SK-N-SH (cell line): ENCODE results near the gene ERMARD. TPM values are rescaled to one million over a fixed set of nuclear protein-coding genes. Genes with fewer than 3 reads are reported as not detected.

Experiments
- CTCF ChIA-PET: fragments of 300-600, 350-600 bp; formaldehyde crosslinking; extraction: SDS; loops from one replicate; lab custom pipeline; 2021; lab: Yijun Ruan, JAX
- POLR2A ChIA-PET: fragments of 350-600 bp; sonication (Branson Sonifier 250); formaldehyde crosslinking; extraction: SDS; loops from one replicate; lab custom pipeline; 2020; ENCODE audit warnings: antibody characterized with exemption, inconsistent platforms; lab: Yijun Ruan, JAX
- DNase-seq: peaks from one replicate; pipeline ENCODE4 v3.0.0; 2012
- H2AFZ ChIP-seq: fragments of 200-600 bp; sonication (generic); 2 replicates; pipeline ENCODE4 v1.8.1; 2016; ENCODE audit warnings: antibody characterized with exemption, mild to moderate bottlenecking, low read depth
- H3F3A ChIP-seq: fragments of 200-600 bp; sonication (generic); replicated peaks from 2 replicates; pipeline ENCODE3; 2016; ENCODE audit warnings: antibody characterized with exemption, mild to moderate bottlenecking; ENCODE audit not compliant: insufficient read depth
- H3K27ac ChIP-seq, 2 experiments: fragments of 200-500 bp in 1 of 2; fragments of 200-600 bp in 1 of 2; sonication (Bioruptor generic) in 1 of 2; sonication (generic), shearing (Covaris generic) in 1 of 2; 2 replicates each; pipeline versions ENCODE4 v1.5.1 to v1.6.1; 2014 to 2016; ENCODE audit warnings: low read depth in 2 of 2, inconsistent platforms in 1 of 2, low read length in 1 of 2, mild to moderate bottlenecking in 1 of 2, mixed read lengths in 1 of 2
- H3K27me3 ChIP-seq: fragments of 200-600 bp; sonication (generic), shearing (Covaris generic); 2 replicates; pipeline ENCODE4 v1.6.1; 2016; ENCODE audit warnings: mixed run types; ENCODE audit not compliant: insufficient read depth
- H3K36me3 ChIP-seq, 2 experiments: fragments of 200-500 bp in 1 of 2; fragments of 200-600 bp in 1 of 2; sonication (Bioruptor generic) in 1 of 2; sonication (generic) in 1 of 2; replicated peaks in 1 of 2; 2 replicates each; pipeline versions ENCODE3 to v1.5.1; 2014 to 2016; ENCODE audit warnings: low read length in 1 of 2, mild to moderate bottlenecking in 1 of 2; ENCODE audit not compliant: insufficient read depth in 2 of 2, control insufficient read depth in 1 of 2
- H3K4me1 ChIP-seq, 2 experiments: fragments of 200-500 bp in 1 of 2; fragments of 200-600 bp in 1 of 2; sonication (Bioruptor generic) in 1 of 2; sonication (generic), shearing (Covaris generic) in 1 of 2; 2 replicates each; pipeline versions ENCODE4 v1.5.1 to v1.6.1; 2014 to 2016; ENCODE audit warnings: low read depth in 1 of 2, low read length in 1 of 2, mixed run types in 1 of 2; ENCODE audit not compliant: insufficient read depth in 2 of 2, control insufficient read depth in 1 of 2
- H3K4me2 ChIP-seq: fragments of 200-600 bp; sonication (generic), shearing (Covaris generic); 2 replicates; pipeline ENCODE4 v1.6.1; 2017; ENCODE audit warnings: mixed run types
- H3K4me3 ChIP-seq, 2 experiments: fragments of 200-500 bp in 1 of 2; fragments of 200-600 bp in 1 of 2; sonication (Bioruptor generic) in 1 of 2; sonication (generic), shearing (Covaris generic) in 1 of 2; 2 replicates each; pipeline versions ENCODE4 v1.5.1 to v1.8.1; 2014 to 2016; ENCODE audit warnings: low read depth in 2 of 2, inconsistent platforms in 1 of 2, low read length in 1 of 2, mild to moderate bottlenecking in 1 of 2, mixed read lengths in 1 of 2, moderate library complexity in 1 of 2
- H3K79me2 ChIP-seq: fragments of 200-600 bp; sonication (generic); 2 replicates; pipeline ENCODE4 v1.8.1; 2017; ENCODE audit warnings: mild to moderate bottlenecking; ENCODE audit not compliant: insufficient read depth
- H3K9ac ChIP-seq: fragments of 200-600 bp; sonication (generic); 2 replicates; pipeline ENCODE4 v1.6.1; 2017; ENCODE audit warnings: mixed run types
- H3K9me2 ChIP-seq: fragments of 200-600 bp; sonication (generic); 2 replicates; pipeline ENCODE4 v1.6.1; 2017; ENCODE audit warnings: mixed run types
- H3K9me3 ChIP-seq: fragments of 200-600 bp; sonication (generic); 2 replicates; pipeline ENCODE4 v1.6.1; 2017; ENCODE audit warnings: mixed run types, mild to moderate bottlenecking, moderate library complexity
- H4K20me1 ChIP-seq: fragments of 200-600 bp; sonication (generic); 2 replicates; pipeline ENCODE4 v1.6.1; 2017; ENCODE audit warnings: mild to moderate bottlenecking, mixed run types; ENCODE audit not compliant: insufficient read depth
- CHD2 ChIP-seq: fragments of 150-350 bp; IDR thresholded peaks from 2 replicates; pipeline ENCODE4 v1.6.1; 2018; ENCODE audit warnings: low read length; ENCODE audit not compliant: partially characterized antibody
- EP300 ChIP-seq, 2 experiments: IDR thresholded peaks; 2 replicates each; pipeline versions ENCODE4 v1.4.0 to v1.6.1; 2012; ENCODE audit warnings: borderline replicate concordance in 1 of 2, low read depth in 1 of 2, low read length in 1 of 2
- FOSL2 ChIP-seq: IDR thresholded peaks from 2 replicates; pipeline ENCODE4 v1.4.0; 2012; ENCODE audit warnings: low read depth, mild to moderate bottlenecking, moderate library complexity, borderline replicate concordance
- GATA2 ChIP-seq: sonication (generic); formaldehyde crosslinking; IDR thresholded peaks from 2 replicates; pipeline ENCODE4 v1.5.0; 2020; ENCODE audit warnings: mild to moderate bottlenecking, missing genetic modification reagents
- JUND ChIP-seq: IDR thresholded peaks from 2 replicates; pipeline ENCODE4 v1.4.0; 2012
- MEF2A ChIP-seq: IDR thresholded peaks from 2 replicates; pipeline ENCODE4 v1.4.0; 2012; ENCODE audit warnings: low read depth, borderline replicate concordance
- MXI1 ChIP-seq: IDR thresholded peaks from 2 replicates; pipeline ENCODE4 v1.6.1; 2012; ENCODE audit warnings: mild to moderate bottlenecking, low read depth, low read length, improper control_type of control experiment
- NFIC ChIP-seq: IDR thresholded peaks from 2 replicates; pipeline ENCODE4 v1.4.0; 2012; ENCODE audit warnings: borderline replicate concordance
- NRF1 ChIP-seq: IDR thresholded peaks from 2 replicates; pipeline ENCODE4 v1.6.1; 2012; ENCODE audit warnings: low read depth, mild to moderate bottlenecking, low read length
- RCOR1 ChIP-seq: fragments of 150-350 bp; IDR thresholded peaks from 2 replicates; pipeline ENCODE4 v1.6.1; 2017; ENCODE audit warnings: antibody characterized with exemption, low read length
- SMC3 ChIP-seq: IDR thresholded peaks from 2 replicates; pipeline ENCODE4 v1.6.1; 2012; ENCODE audit warnings: low read depth, low read length, improper control_type of control experiment
- TCF12 ChIP-seq: IDR thresholded peaks from 2 replicates; pipeline ENCODE4 v1.4.0; 2012
- USF1 ChIP-seq: IDR thresholded peaks from 2 replicates; pipeline ENCODE4 v1.4.0; 2012; ENCODE audit warnings: low read depth, borderline replicate concordance
- YY1 ChIP-seq: IDR thresholded peaks from 2 replicates; pipeline ENCODE4 v1.4.0; 2012; ENCODE audit warnings: low read depth, mild to moderate bottlenecking
- ZBTB33 ChIP-seq: IDR thresholded peaks from 2 replicates; pipeline ENCODE4 v1.4.0; 2012; ENCODE audit warnings: low read depth, borderline replicate concordance
- WGBS: methylation state at CpG from one replicate; pipeline ENCODE4 v1.1.6; 2017; ENCODE audit warnings: low lambda C conversion rate; 5-methylcytosine and 5-hydroxymethylcytosine counted together
- polyA plus RNA-seq, 3 experiments: library from polyadenylated mRNA; depleted of rRNA; stranded (reverse); fragments of >200 nt; gene quantifications; 2 replicates each; pipeline ENCODE4 v1.2.3, GENCODE V29; 2012
- TF ChIP-seq, protein P1 (sequence below): IDR thresholded peaks from 2 replicates; pipeline ENCODE4; 2012
- TF ChIP-seq, protein P2 (sequence below): fragments of 200-600 bp; sonication (generic); IDR thresholded peaks from 2 replicates; pipeline ENCODE4 v1.6.1; 2017; ENCODE audit warnings: antibody characterized with exemption, mild to moderate bottlenecking, moderate library complexity

The ERMARD gene
- polyA plus RNA-seq, 1 of the 3 experiments (the other 2 are of a cell fraction), result 43.2 TPM

- TF ChIP-seq MXI1 (no peak), JUND (peak; percentile 40; the same call in 1 of the 2 replicates), FOSL2 (peak; percentile 62; the same call in 1 of the 2 replicates), TCF12 (peak; percentile 30; the same call in 1 of the 2 replicates), RCOR1 (no peak)
- TF ChIP-seq, protein P1, sequence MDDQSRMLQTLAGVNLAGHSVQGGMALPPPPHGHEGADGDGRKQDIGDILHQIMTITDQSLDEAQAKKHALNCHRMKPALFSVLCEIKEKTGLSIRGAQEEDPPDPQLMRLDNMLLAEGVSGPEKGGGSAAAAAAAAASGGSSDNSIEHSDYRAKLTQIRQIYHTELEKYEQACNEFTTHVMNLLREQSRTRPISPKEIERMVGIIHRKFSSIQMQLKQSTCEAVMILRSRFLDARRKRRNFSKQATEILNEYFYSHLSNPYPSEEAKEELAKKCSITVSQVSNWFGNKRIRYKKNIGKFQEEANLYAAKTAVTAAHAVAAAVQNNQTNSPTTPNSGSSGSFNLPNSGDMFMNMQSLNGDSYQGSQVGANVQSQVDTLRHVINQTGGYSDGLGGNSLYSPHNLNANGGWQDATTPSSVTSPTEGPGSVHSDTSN, result 0 out of 2 replicates have a peak, but pooled peaks have one; percentile 5
- TF ChIP-seq, protein P2, sequence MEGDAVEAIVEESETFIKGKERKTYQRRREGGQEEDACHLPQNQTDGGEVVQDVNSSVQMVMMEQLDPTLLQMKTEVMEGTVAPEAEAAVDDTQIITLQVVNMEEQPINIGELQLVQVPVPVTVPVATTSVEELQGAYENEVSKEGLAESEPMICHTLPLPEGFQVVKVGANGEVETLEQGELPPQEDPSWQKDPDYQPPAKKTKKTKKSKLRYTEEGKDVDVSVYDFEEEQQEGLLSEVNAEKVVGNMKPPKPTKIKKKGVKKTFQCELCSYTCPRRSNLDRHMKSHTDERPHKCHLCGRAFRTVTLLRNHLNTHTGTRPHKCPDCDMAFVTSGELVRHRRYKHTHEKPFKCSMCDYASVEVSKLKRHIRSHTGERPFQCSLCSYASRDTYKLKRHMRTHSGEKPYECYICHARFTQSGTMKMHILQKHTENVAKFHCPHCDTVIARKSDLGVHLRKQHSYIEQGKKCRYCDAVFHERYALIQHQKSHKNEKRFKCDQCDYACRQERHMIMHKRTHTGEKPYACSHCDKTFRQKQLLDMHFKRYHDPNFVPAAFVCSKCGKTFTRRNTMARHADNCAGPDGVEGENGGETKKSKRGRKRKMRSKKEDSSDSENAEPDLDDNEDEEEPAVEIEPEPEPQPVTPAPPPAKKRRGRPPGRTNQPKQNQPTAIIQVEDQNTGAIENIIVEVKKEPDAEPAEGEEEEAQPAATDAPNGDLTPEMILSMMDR, result no peak
- ChIA-PET POLR2A (no interaction called here), CTCF (interaction anchor here (0.8 kb wide), 1 partner anchor 12 kb away, joined by 4 read pairs; the partner anchor contains the start of genes C6orf120 and WDR27)
- no peaks in the 10 kb centered on the region for H3K9me2 ChIP-seq
- peaks cover 0 to 3% of the 10 kb centered on the region in 2 experiments; a peak in 1 of 4 replicates for H3K4me1 ChIP-seq
- H3F3A ChIP-seq, result peaks cover 5% of the 10 kb centered on the region
- H3K27ac ChIP-seq, result no peak overlapping the region
- no peaks in the 10 kb centered on the region for H3K27me3 ChIP-seq
- H3K79me2 ChIP-seq, result peaks cover 28% of the 10 kb centered on the region
- H3K4me3 ChIP-seq, result no peak overlapping the region
- no peak overlapping the region for H2AFZ ChIP-seq
- H3K9ac ChIP-seq, result no peak overlapping the region
- H3K9me3 ChIP-seq, result no peaks in the 10 kb centered on the region
- H3K36me3 ChIP-seq, result peaks cover 69 to 73% of the 10 kb centered on the region in 2 experiments
- H4K20me1 ChIP-seq, result peaks cover 5% of the 10 kb centered on the region; the same call in 1 of the 2 replicates
- WGBS, result 100% methylated on average over 1 of the region's 2 CpGs
- H3K4me2 ChIP-seq, result no peak overlapping the region
- no peak for DNase-seq
These were observed 37.2 kb upstream of the ERMARD start for GRCh38 chr6:169714178-169714577.

DNA sequence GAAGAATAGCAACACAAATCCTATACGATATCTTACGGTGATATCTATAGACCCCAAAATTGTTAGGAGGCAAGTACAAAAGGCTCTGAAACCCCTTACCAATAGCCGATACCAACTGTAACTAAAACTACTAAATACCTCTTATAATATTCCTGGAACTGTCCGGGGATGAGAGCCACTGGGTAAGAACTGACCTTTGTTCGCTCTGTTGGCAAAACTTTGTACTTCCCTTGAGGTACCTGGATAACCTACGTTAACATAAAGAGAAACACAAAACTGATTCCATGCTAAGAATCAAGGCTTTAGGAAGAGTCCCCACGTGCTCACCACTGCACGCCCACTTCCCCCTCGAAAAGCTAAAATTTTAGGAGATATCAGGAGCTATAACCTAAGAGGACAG, 36.8 kb upstream of the ERMARD start:
- Histone ChIP-seq H3K9me2 (no peaks in the 10 kb centered on the region), H3K4me3 (no peak overlapping the region), H3K36me3 (peaks cover 67 to 69% of the 10 kb centered on the region in 2 experiments), H3K4me1 (peaks cover 0 to 7% of the 10 kb centered on the region in 2 experiments; a peak in 2 of 4 replicates), H3K4me2 (no peak overlapping the region), H3K9me3 (no peaks in the 10 kb centered on the region), H3K79me2 (peaks cover 32% of the 10 kb centered on the region), H3F3A (peaks cover 5% of the 10 kb centered on the region), H4K20me1 (peaks cover 9% of the 10 kb centered on the region; the same call in 1 of the 2 replicates), H3K27me3 (no peaks in the 10 kb centered on the region), H2AFZ (no peak overlapping the region), H3K9ac (no peak overlapping the region), H3K27ac (no peak overlapping the region)
- POLR2A ChIA-PET, result interaction anchor here (0.9 kb wide), 1 partner anchor 13 kb away, joined by 3 read pairs; the partner anchor contains the start of genes C6orf120 and WDR27
- WGBS, result 94% methylated on average over 9 of the region's 9 CpGs
- TF ChIP-seq EP300 (IDR thresholded peaks at IDR 0.05; ENCODE audit: borderline replicate concordance in 1 of 2, low read depth in 1 of 2, low read length in 1 of 2) (no peak), NFIC (no peak), RCOR1 (no peak), JUND (no peak), MEF2A (no peak), GATA2 (CRISPR knock-in tag) (no peak), MXI1 (no peak), ZBTB33 (no peak), YY1 (no peak), USF1 (no peak), SMC3 (no peak), NRF1 (no peak), FOSL2 (no peak), CHD2 (no peak)
- TF ChIP-seq, protein P2, result no peak
- TF ChIP-seq, protein P1, result no peak
- DNase-seq, result no peak
- CTCF ChIA-PET, result interaction anchor here (0.8 kb wide), 1 partner anchor 12 kb away, joined by 4 read pairs; the partner anchor contains the start of genes C6orf120 and WDR27
